RCC 7860 (cell line): Measurements from ENCODE around the gene CTXND1.

Source experiments
- DNase-seq: peaks from one replicate; pipeline ENCODE4 v3.0.0-alpha.2; 2015; ENCODE audit warnings: low spot score
- FAIRE-seq: peaks from 2 replicates; lab custom pipeline; 2012; peaks lifted over from hg19 to GRCh38; lab: Jason Lieb, UNC

The CTXND1 gene

GRCh38 chr15:80259942-80260510 lies 8.0 kb upstream of the CTXND1 start:
- no peak for DNase-seq
- FAIRE-seq, result no peak

GRCh38 chr15:80251428-80252120 lies 439 bp downstream of the CTXND1 start:
- FAIRE-seq, result no peak
- DNase-seq, result no peak

- no peak for FAIRE-seq
Measured at GRCh38 chr15:80250614-80251427, 1.2 kb downstream of the CTXND1 start.

GRCh38 chr15:80249973-80250372 lies 2.0 kb downstream of the CTXND1 start:
- no peak for DNase-seq
- FAIRE-seq, result no peak

More at GRCh38 chr15:80250614-80251427, 1.2 kb downstream of the CTXND1 start:
- DNase-seq, result no peak

- FAIRE-seq (no peak), DNase-seq (no peak)
Measured at GRCh38 chr15:80247320-80247719, 4.7 kb downstream of the CTXND1 start.

GRCh38 chr15:80246425-80246894 lies 5.6 kb downstream of the CTXND1 start:
- FAIRE-seq (no peak), DNase-seq (no peak)

GRCh38 chr15:80242802-80243201 lies 9.2 kb downstream of the CTXND1 start:
- FAIRE-seq, result no peak
- DNase-seq, result no peak

GRCh38 chr15:80242132-80242769 lies 9.8 kb downstream of the CTXND1 start:
- peak; percentile 15 for DNase-seq

GRCh38 chr15:80241508-80241907 lies 10.5 kb downstream of the CTXND1 start:
- DNase-seq, result no peak
- no peak for FAIRE-seq

More at GRCh38 chr15:80242132-80242769, 9.8 kb downstream of the CTXND1 start:
- FAIRE-seq, result no peak

GRCh38 chr15:80240276-80240675 lies 11.7 kb downstream of the CTXND1 start:
- no peak for DNase-seq
- no peak for FAIRE-seq

GRCh38 chr15:80234883-80235282 lies 17.1 kb downstream of the CTXND1 start:
- DNase-seq (no peak), FAIRE-seq (no peak)

- DNase-seq, result no peak
- no peak for FAIRE-seq
Measured at GRCh38 chr15:80233581-80233980, 18.4 kb downstream of the CTXND1 start.

GRCh38 chr15:80231371-80231770 lies 20.6 kb downstream of the CTXND1 start:
- no peak for FAIRE-seq
- DNase-seq, result no peak

GRCh38 chr15:80228959-80229610 lies 22.9 kb downstream of the CTXND1 start:
- FAIRE-seq (peak; percentile 30), DNase-seq (peak; percentile 54)

- no peak for DNase-seq
- no peak for FAIRE-seq
Measured at GRCh38 chr15:80219955-80220354, 32.1 kb downstream of the CTXND1 start.

- no peak for DNase-seq
Measured at GRCh38 chr15:80217327-80217900, 34.6 kb downstream of the CTXND1 start.

GRCh38 chr15:80216911-80217310 lies 35.1 kb downstream of the CTXND1 start:
- FAIRE-seq (no peak), DNase-seq (no peak)

More at GRCh38 chr15:80217327-80217900, 34.6 kb downstream of the CTXND1 start:
- FAIRE-seq, result no peak

- FAIRE-seq, result no peak
Measured at GRCh38 chr15:80216141-80216540, 35.9 kb downstream of the CTXND1 start.

GRCh38 chr15:80214910-80215309 lies 37.1 kb downstream of the CTXND1 start:
- no peak for FAIRE-seq
- DNase-seq, result no peak

More at GRCh38 chr15:80216141-80216540, 35.9 kb downstream of the CTXND1 start:
- no peak for DNase-seq

GRCh38 chr15:80211976-80212375 lies 40.0 kb downstream of the CTXND1 start:
- no peak for DNase-seq
- FAIRE-seq, result no peak
